ENCODE data around the gene ZNF212. TPM values are rescaled to one million over a fixed set of nuclear protein-coding genes. Genes with fewer than 3 reads are reported as not detected.

Gene ZNF212
- total and polyA plus RNA-seq, 9 of the 15 experiments (the other 6 are each of a cell fraction or from before 2014, with no cell fraction given), result 1.8 to 21.4 (median 7.2) TPM

DNA sequence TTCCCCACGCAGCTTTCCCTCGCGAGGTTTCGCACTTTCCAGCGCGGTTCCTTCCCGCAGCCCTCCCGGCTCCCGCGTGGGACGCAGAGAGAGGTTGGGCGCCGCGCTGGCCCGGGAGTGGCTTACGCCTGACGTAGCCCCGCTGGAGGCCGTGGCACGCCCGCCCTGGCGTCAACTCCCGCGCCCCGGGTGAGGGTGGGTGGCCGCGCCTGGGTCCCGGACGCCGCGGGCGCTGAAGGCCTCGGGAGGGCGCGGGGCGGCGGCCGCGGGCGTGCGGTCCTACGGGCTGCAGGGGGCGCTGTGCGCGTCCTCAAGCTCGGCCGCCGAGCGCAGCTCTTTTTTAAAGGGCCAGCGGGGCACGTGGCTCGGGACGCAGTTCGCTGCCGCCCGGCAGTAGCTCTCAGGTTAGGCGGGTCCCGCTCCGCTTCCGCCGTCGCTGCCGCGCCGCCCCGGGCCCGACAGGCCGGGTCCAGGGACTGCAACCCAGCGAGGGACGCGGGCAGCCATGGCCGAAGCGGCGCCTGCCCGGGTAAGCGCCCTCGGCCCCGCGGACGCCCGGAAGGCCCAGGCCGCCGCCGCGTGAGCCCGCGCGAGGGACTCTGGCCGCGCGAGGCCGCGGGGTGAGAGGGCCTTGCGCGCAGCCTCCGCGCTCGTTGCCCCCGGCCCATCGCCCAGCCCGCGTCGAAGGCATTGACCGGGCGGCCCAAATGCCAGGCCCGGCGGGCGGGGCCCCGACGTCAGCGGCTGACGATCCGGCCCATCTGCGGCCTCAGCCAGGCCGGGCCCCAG lies 22.6 kb downstream of the ZNF212 start, which contains the start of gene ZNF783 (continued):
- TF ChIP-seq, protein P1, sequence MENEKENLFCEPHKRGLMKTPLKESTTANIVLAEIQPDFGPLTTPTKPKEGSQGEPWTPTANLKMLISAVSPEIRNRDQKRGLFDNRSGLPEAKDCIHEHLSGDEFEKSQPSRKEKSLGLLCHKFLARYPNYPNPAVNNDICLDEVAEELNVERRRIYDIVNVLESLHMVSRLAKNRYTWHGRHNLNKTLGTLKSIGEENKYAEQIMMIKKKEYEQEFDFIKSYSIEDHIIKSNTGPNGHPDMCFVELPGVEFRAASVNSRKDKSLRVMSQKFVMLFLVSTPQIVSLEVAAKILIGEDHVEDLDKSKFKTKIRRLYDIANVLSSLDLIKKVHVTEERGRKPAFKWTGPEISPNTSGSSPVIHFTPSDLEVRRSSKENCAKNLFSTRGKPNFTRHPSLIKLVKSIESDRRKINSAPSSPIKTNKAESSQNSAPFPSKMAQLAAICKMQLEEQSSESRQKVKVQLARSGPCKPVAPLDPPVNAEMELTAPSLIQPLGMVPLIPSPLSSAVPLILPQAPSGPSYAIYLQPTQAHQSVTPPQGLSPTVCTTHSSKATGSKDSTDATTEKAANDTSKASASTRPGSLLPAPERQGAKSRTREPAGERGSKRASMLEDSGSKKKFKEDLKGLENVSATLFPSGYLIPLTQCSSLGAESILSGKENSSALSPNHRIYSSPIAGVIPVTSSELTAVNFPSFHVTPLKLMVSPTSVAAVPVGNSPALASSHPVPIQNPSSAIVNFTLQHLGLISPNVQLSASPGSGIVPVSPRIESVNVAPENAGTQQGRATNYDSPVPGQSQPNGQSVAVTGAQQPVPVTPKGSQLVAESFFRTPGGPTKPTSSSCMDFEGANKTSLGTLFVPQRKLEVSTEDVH (IDR thresholded peaks at IDR 0.05; ENCODE audit: low read depth, partially characterized antibody), result no peak
- TF ChIP-seq, protein P2, sequence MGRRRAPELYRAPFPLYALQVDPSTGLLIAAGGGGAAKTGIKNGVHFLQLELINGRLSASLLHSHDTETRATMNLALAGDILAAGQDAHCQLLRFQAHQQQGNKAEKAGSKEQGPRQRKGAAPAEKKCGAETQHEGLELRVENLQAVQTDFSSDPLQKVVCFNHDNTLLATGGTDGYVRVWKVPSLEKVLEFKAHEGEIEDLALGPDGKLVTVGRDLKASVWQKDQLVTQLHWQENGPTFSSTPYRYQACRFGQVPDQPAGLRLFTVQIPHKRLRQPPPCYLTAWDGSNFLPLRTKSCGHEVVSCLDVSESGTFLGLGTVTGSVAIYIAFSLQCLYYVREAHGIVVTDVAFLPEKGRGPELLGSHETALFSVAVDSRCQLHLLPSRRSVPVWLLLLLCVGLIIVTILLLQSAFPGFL (CRISPR knock-in tag; IDR thresholded peaks at IDR 0.05), result 0 out of 2 replicates have a peak, but pooled peaks have one; percentile 21
- TF ChIP-seq BHLHE40 (IDR thresholded peaks at IDR 0.05; ENCODE audit: low read length) (peak; percentile 68), LCOR (CRISPR knock-in tag; IDR thresholded peaks at IDR 0.05) (peak; percentile 45; the same call in 1 of the 2 replicates), ARNT (IDR thresholded peaks at IDR 0.05) (no peak), XRCC3 (IDR thresholded peaks at IDR 0.05) (no peak), RAD21 (CRISPR knock-in tag; conservative IDR thresholded peaks at IDR 0.05 in 1 of 2, IDR thresholded peaks at IDR 0.05 in 1 of 2) (peak; percentile 28 to 40; a peak in 3 of 4 replicates), HNRNPH1 (optimal IDR thresholded peaks at IDR 0.05; ENCODE audit: low read depth, low read length) (no peak), ZBTB1 (CRISPR knock-in tag; IDR thresholded peaks at IDR 0.05; ENCODE audit: borderline replicate concordance, low read depth) (peak; percentile 56; the same call in 1 of the 2 replicates), YY1 (IDR thresholded peaks at IDR 0.05; ENCODE audit: borderline replicate concordance in 1 of 3, control insufficient read depth in 1 of 3, extremely low read depth in 1 of 3, insufficient read depth in 3 of 3, insufficient read length in 1 of 3, insufficient replicate concordance in 2 of 3, low read depth in 1 of 3, low read length in 2 of 3) (peak in 2 of 3 experiments; percentile 18 to 20), GABPA (tag; conservative IDR thresholded peaks at IDR 0.05; ENCODE audit: low read depth) (peak; percentile 37)
- TF ChIP-seq, protein P3, sequence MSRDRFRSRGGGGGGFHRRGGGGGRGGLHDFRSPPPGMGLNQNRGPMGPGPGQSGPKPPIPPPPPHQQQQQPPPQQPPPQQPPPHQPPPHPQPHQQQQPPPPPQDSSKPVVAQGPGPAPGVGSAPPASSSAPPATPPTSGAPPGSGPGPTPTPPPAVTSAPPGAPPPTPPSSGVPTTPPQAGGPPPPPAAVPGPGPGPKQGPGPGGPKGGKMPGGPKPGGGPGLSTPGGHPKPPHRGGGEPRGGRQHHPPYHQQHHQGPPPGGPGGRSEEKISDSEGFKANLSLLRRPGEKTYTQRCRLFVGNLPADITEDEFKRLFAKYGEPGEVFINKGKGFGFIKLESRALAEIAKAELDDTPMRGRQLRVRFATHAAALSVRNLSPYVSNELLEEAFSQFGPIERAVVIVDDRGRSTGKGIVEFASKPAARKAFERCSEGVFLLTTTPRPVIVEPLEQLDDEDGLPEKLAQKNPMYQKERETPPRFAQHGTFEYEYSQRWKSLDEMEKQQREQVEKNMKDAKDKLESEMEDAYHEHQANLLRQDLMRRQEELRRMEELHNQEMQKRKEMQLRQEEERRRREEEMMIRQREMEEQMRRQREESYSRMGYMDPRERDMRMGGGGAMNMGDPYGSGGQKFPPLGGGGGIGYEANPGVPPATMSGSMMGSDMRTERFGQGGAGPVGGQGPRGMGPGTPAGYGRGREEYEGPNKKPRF (IDR thresholded peaks at IDR 0.05; ENCODE audit: low read depth, low read length), result no peak
- TF ChIP-seq, protein P4, sequence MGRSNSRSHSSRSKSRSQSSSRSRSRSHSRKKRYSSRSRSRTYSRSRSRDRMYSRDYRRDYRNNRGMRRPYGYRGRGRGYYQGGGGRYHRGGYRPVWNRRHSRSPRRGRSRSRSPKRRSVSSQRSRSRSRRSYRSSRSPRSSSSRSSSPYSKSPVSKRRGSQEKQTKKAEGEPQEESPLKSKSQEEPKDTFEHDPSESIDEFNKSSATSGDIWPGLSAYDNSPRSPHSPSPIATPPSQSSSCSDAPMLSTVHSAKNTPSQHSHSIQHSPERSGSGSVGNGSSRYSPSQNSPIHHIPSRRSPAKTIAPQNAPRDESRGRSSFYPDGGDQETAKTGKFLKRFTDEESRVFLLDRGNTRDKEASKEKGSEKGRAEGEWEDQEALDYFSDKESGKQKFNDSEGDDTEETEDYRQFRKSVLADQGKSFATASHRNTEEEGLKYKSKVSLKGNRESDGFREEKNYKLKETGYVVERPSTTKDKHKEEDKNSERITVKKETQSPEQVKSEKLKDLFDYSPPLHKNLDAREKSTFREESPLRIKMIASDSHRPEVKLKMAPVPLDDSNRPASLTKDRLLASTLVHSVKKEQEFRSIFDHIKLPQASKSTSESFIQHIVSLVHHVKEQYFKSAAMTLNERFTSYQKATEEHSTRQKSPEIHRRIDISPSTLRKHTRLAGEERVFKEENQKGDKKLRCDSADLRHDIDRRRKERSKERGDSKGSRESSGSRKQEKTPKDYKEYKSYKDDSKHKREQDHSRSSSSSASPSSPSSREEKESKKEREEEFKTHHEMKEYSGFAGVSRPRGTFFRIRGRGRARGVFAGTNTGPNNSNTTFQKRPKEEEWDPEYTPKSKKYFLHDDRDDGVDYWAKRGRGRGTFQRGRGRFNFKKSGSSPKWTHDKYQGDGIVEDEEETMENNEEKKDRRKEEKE (IDR thresholded peaks at IDR 0.05; ENCODE audit: borderline replicate concordance in 1 of 2, control insufficient read depth in 1 of 2, low read depth in 2 of 2, low read length in 1 of 2), result no peak; a peak in 1 of 4 replicates

All from K562 (cell line).